GM15510 (cell line): ENCODE data around the gene FDX2.

Experiments used
- POLR2A ChIP-seq: IDR thresholded peaks from 3 replicates; pipeline ENCODE4 v1.6.1; 2011; ENCODE audit warnings: borderline replicate concordance; ENCODE audit not compliant: insufficient read length; ENCODE audit errors: extremely low read depth

Gene FDX2

GRCh38 chr19:10320602-10321416, 5.0 kb upstream of the FDX2 start:
- no peak for TF ChIP-seq POLR2A

DNA sequence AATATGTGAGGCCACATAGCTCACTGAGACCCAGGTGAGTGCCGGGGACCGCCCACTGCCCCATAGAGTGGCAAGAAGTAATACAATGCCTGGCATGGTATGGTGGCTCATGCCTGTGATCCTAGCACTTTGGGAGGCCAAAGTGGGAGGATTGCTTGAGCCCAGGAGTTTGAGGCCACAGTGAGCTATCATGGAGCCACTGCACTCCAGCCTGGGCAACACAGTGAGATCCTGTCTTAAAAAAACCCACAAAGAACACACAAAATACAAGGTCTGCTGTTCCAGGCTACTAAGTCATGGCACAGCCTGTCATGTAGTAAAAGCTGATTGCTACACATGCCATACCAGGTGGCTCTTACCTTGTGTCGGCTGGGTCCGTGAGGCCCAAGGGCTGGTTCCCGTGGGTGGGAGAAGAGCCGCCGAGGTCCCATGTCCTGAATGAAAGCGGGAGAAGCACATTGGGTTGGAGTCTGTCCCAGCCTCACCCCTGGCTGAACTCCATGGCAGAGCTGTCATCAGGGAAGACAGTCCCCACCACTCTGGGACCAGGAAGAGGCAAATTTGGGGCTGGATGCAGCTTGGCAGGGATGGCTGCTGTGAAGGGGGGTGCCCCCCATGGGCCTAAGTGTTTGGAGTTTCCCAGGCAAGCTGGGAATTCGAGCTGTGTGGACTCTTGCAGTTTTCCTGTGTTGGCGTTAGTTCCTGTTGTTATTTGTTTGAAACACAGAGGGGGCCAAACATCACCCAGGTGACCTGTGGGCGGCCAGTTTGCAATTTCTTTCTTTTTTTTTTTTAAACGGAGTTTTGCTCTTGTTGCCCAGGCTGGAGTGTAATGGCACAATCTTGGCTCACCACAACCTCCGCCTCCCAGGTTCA, 3.2 kb upstream of the FDX2 start:
- TF ChIP-seq POLR2A: no peak

DNA sequence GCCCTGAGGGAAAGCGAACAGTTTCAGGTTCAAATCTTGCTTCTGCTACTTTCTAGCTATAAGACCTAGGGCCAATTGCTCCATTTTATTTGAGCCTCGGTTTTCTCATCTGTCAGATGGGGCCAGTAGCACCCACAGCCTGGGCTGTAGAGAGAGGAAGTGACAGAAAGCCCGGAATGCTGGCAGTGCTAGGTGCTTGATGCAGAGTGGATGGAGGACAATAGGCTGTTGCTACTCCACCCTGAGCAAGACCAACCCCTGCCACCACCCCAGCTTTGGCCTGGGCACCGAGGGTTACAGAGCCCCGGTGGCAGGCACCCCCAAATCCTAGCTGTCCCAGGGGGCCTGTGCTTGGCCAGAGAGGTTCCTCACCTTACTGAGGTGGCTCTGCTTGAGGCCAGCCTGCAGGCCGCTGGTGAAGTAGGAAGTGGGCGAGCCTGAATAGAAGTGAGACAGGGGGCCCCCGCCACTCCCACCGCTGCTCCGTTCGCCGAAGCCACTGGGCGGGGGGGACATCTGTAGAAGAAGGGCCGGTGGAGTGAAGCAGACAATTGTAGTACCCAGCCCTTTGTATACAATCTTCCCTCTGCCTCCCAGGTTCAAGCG, 2.1 kb upstream of the FDX2 start:
- no peak for TF ChIP-seq POLR2A

DNA sequence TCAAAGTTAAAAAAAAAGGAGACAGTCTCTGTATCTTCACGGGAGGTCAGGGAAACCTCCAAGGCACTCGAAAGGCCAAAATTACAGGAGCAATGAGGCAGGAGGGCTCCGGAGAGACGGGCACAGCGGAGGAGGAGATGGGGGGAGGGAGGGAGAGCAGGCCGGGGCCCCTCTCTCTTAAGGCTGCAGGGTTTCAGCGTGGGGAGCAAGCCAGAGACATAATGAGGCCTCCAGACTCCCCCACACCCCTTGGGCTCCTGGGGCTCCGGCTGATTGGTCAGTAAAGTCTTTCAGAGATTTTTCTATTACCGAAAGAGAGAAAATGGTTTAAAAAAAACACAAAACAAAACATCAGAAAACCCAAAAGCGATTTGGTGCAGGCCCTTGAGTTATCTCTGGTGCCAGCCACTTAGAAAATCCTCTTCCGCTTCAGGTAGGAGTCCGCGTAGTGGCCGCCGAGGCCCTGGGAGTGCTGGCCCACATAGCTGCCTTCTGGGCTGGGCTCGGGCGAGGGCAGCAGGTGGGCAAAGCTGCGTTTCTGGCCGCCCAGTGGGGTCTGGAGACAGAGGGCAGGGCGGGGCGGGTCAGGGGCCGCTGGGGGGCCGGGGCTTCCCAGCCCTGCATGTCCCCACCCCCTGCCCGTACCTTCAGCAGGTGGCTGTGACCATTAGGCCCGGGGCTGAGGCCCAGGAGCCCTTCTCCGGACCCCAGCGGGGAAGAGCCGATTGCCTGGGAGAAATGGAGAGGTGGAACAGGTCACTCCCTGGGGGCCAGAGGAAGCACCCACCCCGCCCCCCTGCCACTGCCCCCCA, 1.4 kb upstream of the FDX2 start:
- TF ChIP-seq POLR2A: no peak

DNA sequence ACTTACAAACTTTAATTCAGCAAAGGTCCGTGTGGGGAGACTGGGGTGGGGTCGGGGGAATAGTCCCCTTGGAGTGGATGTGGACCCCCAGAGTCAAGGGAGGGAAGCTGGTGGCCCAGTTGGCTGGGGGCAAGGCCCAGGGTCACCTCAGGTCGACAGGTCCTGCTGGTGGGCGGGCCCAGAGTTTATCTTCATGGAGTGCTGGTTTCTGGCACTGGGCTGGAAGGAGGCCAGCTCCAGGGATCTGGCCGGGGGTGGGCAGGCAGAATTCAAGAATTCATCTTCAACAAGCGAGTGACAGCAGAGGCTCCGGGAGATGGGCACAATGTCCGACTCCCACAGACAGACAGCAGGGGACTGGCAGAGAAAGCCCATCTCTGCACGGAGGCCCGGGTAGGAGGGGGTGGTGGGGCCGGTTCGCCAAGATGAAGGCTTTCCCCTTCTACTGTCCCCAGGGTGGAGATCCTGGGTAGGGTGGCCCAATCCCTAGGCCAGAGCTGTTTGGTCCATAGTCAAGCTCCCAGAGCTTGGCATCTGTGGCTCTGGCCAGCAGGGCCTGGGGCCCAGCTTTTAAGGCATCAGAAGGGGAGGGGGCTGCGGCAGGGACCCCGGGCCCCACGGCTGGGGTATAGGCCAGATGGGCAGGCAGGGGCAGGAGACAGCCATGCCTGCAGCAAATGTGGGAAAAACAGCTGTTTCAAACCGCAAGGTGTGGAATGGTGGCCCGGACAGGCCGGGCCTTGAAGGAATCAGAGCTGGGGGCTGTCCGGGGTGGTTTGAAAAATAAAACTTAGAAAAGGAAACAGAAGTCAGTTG, 622 bp upstream of the FDX2 start:
- no peak for TF ChIP-seq POLR2A

GRCh38 chr19:10309423-10309822, 6.4 kb downstream of the FDX2 start, which contains the start of gene ZGLP1:
Gene ZGLP1, minus strand, starts transcription at chr19:10309815.
- no peak for TF ChIP-seq POLR2A

GRCh38 chr19:10306327-10306726, 9.5 kb downstream of the FDX2 start:
- TF ChIP-seq POLR2A: no peak

- no peak for TF ChIP-seq POLR2A
Measured at GRCh38 chr19:10305139-10305806, 10.5 kb downstream of the FDX2 start.

DNA sequence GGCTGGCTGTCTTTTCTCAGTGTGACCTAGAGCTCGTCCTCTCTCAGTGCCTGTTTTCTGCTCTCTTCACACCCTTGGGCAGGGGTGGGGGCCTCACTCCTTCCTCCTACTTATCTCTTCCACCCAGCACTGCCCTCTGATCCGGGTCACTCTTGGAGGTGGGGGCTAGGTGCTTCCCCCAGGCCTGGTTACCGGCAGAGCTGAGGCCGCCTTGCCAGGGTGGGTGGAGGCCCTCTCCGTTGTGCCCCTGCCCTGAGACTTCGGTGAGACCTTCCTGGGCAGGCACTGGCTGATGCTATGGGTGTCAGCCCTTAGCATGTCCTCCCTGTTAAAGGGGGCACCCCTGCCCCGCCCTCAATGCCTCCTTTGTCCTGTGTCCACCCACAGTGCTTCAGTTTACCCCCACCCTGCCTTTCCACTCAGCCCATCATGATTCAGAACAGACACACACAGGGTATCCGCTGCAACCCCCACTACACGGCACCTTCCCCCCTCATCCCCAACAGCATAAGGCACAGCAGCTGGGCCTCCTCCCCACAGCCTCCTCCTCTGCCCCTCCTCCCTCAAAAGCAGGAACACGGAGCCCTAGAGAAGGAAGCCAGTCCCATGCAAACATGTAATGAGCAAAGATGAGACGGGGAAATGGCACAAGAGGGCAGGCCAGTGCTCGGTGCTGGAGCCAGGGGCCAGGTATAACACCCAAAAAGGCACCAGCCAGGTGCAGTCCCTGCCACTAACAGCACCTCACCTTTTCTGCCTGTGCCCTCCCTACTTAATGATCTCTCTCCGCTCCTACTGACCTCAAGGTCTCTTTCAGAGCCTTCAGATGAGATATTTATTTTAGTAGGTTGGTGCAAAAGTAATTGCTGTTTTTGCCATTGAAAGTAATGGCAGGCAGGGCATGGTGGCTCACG, 16.0 kb downstream of the FDX2 start:
- no peak for TF ChIP-seq POLR2A

DNA sequence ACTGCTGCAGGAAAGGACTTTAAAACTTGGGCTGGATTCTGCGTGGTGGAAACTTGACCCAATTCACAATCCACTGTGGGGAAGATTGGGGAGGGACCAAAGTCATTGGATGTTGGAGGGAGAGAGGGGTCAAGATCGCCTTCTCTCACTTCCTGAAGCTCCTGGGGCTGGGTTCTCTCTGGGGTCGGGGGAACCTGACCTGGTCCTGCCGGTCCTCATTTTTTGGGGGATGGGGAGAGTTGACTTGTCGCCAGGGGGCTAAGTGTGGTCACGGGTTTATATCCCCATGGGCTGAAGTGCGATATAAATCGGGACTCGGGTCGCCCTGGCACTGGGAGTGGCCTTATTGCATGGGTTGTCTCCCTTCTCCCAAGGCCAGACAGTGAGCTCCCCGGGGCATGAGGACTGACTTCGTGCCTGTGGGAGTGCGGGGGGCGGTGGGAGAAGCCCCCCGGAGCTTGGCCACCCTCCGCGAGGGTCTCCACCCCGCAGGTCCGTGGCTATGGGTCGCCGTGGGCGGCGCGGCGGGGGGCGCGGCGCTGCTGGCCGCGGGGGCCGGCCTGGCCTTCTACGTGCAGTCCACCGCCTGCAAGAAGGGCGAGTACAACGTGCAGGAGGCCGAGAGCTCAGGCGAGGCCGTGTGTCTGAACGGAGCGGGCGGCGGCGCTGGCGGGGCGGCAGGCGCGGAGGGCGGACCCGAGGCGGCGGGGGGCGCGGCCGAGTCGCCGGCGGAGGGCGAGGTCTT, 19.8 kb downstream of the FDX2 start:
- no peak for TF ChIP-seq POLR2A

GRCh38 chr19:10295305-10295846, 20.4 kb downstream of the FDX2 start:
- TF ChIP-seq POLR2A: peak; percentile 58

- no peak for TF ChIP-seq POLR2A
Measured at GRCh38 chr19:10294368-10294697, 21.5 kb downstream of the FDX2 start.
